Hepatocyte (in vitro differentiated cells): ENCODE measurements around the gene TRAPPC3L. TPM values are rescaled to one million over a fixed set of nuclear protein-coding genes. Genes with fewer than 3 reads are reported as not detected.

Experiments used
- DNase-seq: peaks from one replicate; pipeline ENCODE4 v3.0.0-alpha.2; 2016; ENCODE audit warnings: low spot score
- H2AFZ ChIP-seq: fragments of 200-600 bp; sonication (generic); 2 replicates; pipeline ENCODE4 v1.6.0; 2016; ENCODE audit warnings: antibody characterized with exemption, mild to moderate bottlenecking
- H3K27ac ChIP-seq: fragments of 200-600 bp; sonication (generic); 2 replicates; pipeline ENCODE4 v1.5.1; 2016; ENCODE audit warnings: mild to moderate bottlenecking
- H3K27me3 ChIP-seq: fragments of 200-600 bp; sonication (generic); 2 replicates; pipeline ENCODE4 v1.6.1; 2016
- H3K36me3 ChIP-seq: fragments of 200-600 bp; sonication (generic); replicated peaks from 2 replicates; pipeline ENCODE4 v1.5.1; 2016; ENCODE audit warnings: low read depth; ENCODE audit not compliant: insufficient read depth
- H3K4me1 ChIP-seq: fragments of 200-600 bp; sonication (generic); 2 replicates; pipeline ENCODE4 v1.5.1; 2016; ENCODE audit warnings: mild to moderate bottlenecking, moderate library complexity; ENCODE audit not compliant: insufficient read depth
- H3K4me2 ChIP-seq: fragments of 200-600 bp; sonication (generic); 2 replicates; pipeline ENCODE4 v1.6.0; 2016
- H3K4me3 ChIP-seq: fragments of 200-600 bp; sonication (generic); 2 replicates; pipeline ENCODE4 v1.5.1; 2016; ENCODE audit warnings: mild to moderate bottlenecking
- H3K79me2 ChIP-seq: fragments of 200-600 bp; sonication (generic); 2 replicates; pipeline ENCODE4 v1.6.0; 2017; ENCODE audit warnings: mild to moderate bottlenecking
- H3K9me2 ChIP-seq: fragments of 200-600 bp; sonication (generic); replicated peaks from 2 replicates; pipeline ENCODE4 v1.6.0; 2017; ENCODE audit warnings: mild to moderate bottlenecking; ENCODE audit not compliant: insufficient read depth
- H3K9me3 ChIP-seq: fragments of 200-600 bp; sonication (generic); 2 replicates; pipeline ENCODE4 v1.5.1; 2016; ENCODE audit warnings: low read depth, mild to moderate bottlenecking
- H4K20me1 ChIP-seq: fragments of 200-600 bp; sonication (generic); 2 replicates; pipeline ENCODE4 v1.6.0; 2016; ENCODE audit warnings: mild to moderate bottlenecking; ENCODE audit not compliant: insufficient read depth, poor library complexity, severe bottlenecking
- CTCF ChIP-seq: fragments of 200-600 bp; sonication (generic); IDR thresholded peaks from 2 replicates; pipeline ENCODE4 v1.5.1; 2016; ENCODE audit warnings: antibody characterized with exemption, mild to moderate bottlenecking; ENCODE audit not compliant: poor library complexity
- EZH2 ChIP-seq: fragments of 200-600 bp; sonication (generic); IDR thresholded peaks from 2 replicates; pipeline ENCODE4 v1.6.1; 2016; ENCODE audit warnings: antibody characterized with exemption, mild to moderate bottlenecking, borderline replicate concordance
- EZH2phosphoT487 ChIP-seq: fragments of 200-600 bp; sonication (generic); IDR thresholded peaks from one replicate; pipeline ENCODE4 v1.6.1; 2018; ENCODE audit warnings: antibody characterized with exemption, mild to moderate bottlenecking, low read depth, moderate library complexity; ENCODE audit not compliant: unreplicated experiment, severe bottlenecking
- WGBS: methylation state at CpG from one replicate; pipeline ENCODE4 v1.1.6; 2016; ENCODE audit warnings: low lambda C conversion rate; ENCODE audit errors: missing lambda C conversion rate; 5-methylcytosine and 5-hydroxymethylcytosine counted together
- polyA plus RNA-seq: library from polyadenylated mRNA; unstranded; fragments of >200 nt; fragmentation: Nextera tagmentation; extraction: Ambion mirVana; gene quantifications from 2 replicates; pipeline ENCODE4 v1.2.1, GENCODE V29; 2016
- total RNA-seq: library from RNA; depleted of rRNA; stranded (reverse); fragments of >200 nt; gene quantifications from 2 replicates; pipeline ENCODE4 v1.2.3, GENCODE V29; 2014

Gene TRAPPC3L
- total and polyA plus RNA-seq, 2 experiments from 2014 or later = 0.40 to 1.2 TPM

GRCh38 chr6:116451916-116452315, 93.6 kb downstream of the TRAPPC3L start:
- H3K4me3 ChIP-seq = no peak overlapping the region
- no peaks in the 10 kb centered on the region for H3K9me3 ChIP-seq
- H2AFZ ChIP-seq = no peak overlapping the region
- H3K9me2 ChIP-seq = no peaks in the 10 kb centered on the region
- H3K27me3 ChIP-seq = no peaks in the 10 kb centered on the region
- peaks cover 7% of the 10 kb centered on the region for H3K4me1 ChIP-seq
- no peaks in the 10 kb centered on the region for H4K20me1 ChIP-seq
- no peak overlapping the region for H3K27ac ChIP-seq
- no peak for DNase-seq
- TF ChIP-seq EZH2phosphoT487 (no peak), EZH2 (no peak), CTCF (no peak)
- H3K79me2 ChIP-seq = no peaks in the 10 kb centered on the region
- H3K36me3 ChIP-seq = no peaks in the 10 kb centered on the region
- no peak overlapping the region for H3K4me2 ChIP-seq

DNA sequence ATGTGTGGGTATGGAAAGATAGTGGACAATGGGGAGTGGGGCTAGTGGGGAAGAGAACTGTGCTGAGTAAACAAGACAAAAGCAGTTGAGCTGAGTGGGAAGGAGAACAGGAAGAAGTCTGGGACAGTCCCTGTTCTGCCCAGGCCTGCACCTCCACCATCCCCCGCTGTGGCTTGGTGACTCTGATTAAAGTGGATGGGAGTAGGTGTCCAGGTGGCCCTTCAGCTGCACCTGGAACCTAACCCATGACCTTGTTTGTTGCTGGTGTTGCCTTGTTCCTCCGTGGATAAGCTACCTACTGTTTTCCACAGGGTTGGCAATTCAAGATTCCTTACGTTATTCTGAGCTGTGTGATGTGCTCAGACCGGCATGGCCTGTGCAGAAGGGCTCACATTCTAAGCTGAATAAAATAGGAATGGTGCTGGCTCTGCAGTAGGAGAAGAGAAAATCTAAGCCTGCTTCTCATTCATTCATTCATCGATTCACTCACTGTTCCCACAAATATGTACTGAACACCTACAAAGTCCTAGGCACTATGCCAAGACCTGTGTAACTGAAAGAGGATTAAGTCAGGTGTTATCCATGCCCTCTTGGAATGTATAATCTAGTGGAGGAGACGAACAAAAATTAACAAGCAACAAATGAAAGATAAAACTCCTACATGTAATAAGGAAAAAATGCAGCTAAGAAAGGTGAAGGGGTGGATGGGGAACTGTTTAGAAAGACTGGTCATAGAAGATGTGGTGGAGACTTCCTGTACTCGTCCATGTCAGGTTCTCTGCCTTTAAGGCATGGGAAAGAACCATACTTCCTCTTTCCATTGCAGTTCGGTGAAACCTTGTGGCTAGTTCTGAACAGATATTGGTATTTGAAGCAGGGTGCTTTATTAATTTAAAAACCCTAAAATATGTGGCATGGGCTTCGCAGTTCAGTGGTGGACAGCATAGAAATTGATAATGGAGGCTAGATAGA, 94.4 kb downstream of the TRAPPC3L start:
- Histone ChIP-seq H3K4me1 (peaks cover 12% of the 10 kb centered on the region), H3K9me2 (no peaks in the 10 kb centered on the region), H3K27me3 (no peaks in the 10 kb centered on the region), H3K4me3 (no peak overlapping the region), H3K27ac (no peak overlapping the region), H2AFZ (no peak overlapping the region), H3K79me2 (no peaks in the 10 kb centered on the region), H3K4me2 (no peak overlapping the region), H4K20me1 (no peaks in the 10 kb centered on the region), H3K36me3 (no peaks in the 10 kb centered on the region), H3K9me3 (no peaks in the 10 kb centered on the region)
- WGBS = 90% methylated on average over 9 of the region's 9 CpGs
- no peak for TF ChIP-seq EZH2
- TF ChIP-seq CTCF = no peak
- TF ChIP-seq EZH2phosphoT487 = no peak
- no peak for DNase-seq

GRCh38 chr6:116450185-116450710, 95.2 kb downstream of the TRAPPC3L start:
- Histone ChIP-seq H3K9me2 (no peaks in the 10 kb centered on the region), H3K27ac (no peak overlapping the region), H3K9me3 (no peaks in the 10 kb centered on the region), H2AFZ (no peak overlapping the region), H3K79me2 (no peaks in the 10 kb centered on the region), H4K20me1 (no peaks in the 10 kb centered on the region), H3K36me3 (no peaks in the 10 kb centered on the region), H3K4me1 (peaks cover 12% of the 10 kb centered on the region), H3K27me3 (no peaks in the 10 kb centered on the region), H3K4me2 (no peak overlapping the region), H3K4me3 (no peak overlapping the region)
- no peak for DNase-seq
- TF ChIP-seq EZH2phosphoT487 (no peak), EZH2 (no peak), CTCF (no peak)
- WGBS = 87% methylated on average over 1 of the region's 1 CpG
